ENCODE measurements around the gene CYP27A1. TPM values are rescaled to one million over a fixed set of nuclear protein-coding genes. Genes with fewer than 3 reads are reported as not detected.

The CYP27A1 gene
- total and polyA plus RNA-seq, 2 of the 4 experiments (the other 2 are of a cell fraction), result 5.2 to 5.3 TPM

- peak overlapping the region; percentile 70 to 91 for H4K8ac ChIP-seq (ENCODE audit: low read depth in 2 of 2, low read length in 2 of 2)
- dilution Hi-C loops (cut with HindIII; ENCODE audit: low sequenced_read_pairs, unreplicated experiment), result no loop called here
- ChIA-PET CTCF (no interaction called here), POLR2A (ENCODE audit: unreplicated experiment) (no interaction called here)
- peaks cover 3% of the 10 kb centered on the region; the same call in 1 of the 2 replicates for H3K4me1 ChIP-seq (ENCODE audit: control insufficient read depth, insufficient read depth, low read length)
- H3K14ac ChIP-seq (replicated peaks; ENCODE audit: low read depth, low read length), result peak overlapping the region; percentile 71; the same call in 1 of the 2 replicates
- no peaks in the 10 kb centered on the region for H3K27me3 ChIP-seq (ENCODE audit: control insufficient read depth, insufficient read depth, low read length)
- intact Hi-C loops (cut with micrococcal nuclease), result loop anchor here (5.0 kb wide), 1 partner anchor 56 kb away; no protein-coding TSS in a partner anchor
- H3K56ac ChIP-seq (ENCODE audit: extremely low read depth, insufficient read depth, low read length), result no peak overlapping the region
- peak overlapping the region; percentile 86 for H3K4me2 ChIP-seq (ENCODE audit: low read depth, low read length)
- peak overlapping the region; percentile 50 for H3K27ac ChIP-seq (ENCODE audit: insufficient read depth, low read length)
- H3K79me1 ChIP-seq (ENCODE audit: low read depth in 1 of 2, low read length in 2 of 2), result peaks cover 0 to 5% of the 10 kb centered on the region in 2 experiments; a peak in 2 of 4 replicates
- H3K9me3 ChIP-seq (ENCODE audit: control insufficient read depth, insufficient read depth, low read length), result peaks cover 6% of the 10 kb centered on the region
- H4K20me1 ChIP-seq (ENCODE audit: insufficient read depth, low read length), result no peaks in the 10 kb centered on the region
- in situ Hi-C loops (cut with MboI; ENCODE audit: low sequenced_read_pairs), result no loop called here
- H4K91ac ChIP-seq (ENCODE audit: insufficient read depth, low read depth, low read length), result 0 out of 2 replicates have a peak overlapping the region, but pooled peaks have one; percentile 45
- H3K4ac ChIP-seq (ENCODE audit: low read depth, low read length), result peak overlapping the region; percentile 68
- peak overlapping the region; percentile 70; the same call in 1 of the 2 replicates for H3K18ac ChIP-seq (ENCODE audit: low read depth, low read length)
- H2BK5ac ChIP-seq (ENCODE audit: low read depth, low read length, poor library complexity, severe bottlenecking), result no peak overlapping the region
- no peak for ATAC-seq (ENCODE audit: low read depth)
- H3K23ac ChIP-seq (ENCODE audit: low read depth, low read length), result peak overlapping the region; percentile 82
- peaks cover 3% of the 10 kb centered on the region; the same call in 1 of the 2 replicates for H3K9me1 ChIP-seq (ENCODE audit: insufficient read depth, low read length)
- H3K9ac ChIP-seq (ENCODE audit: low read depth, low read length), result peak overlapping the region; percentile 55
- DNase-seq, result no peak
- no peak overlapping the region for H2BK120ac ChIP-seq (ENCODE audit: low read depth, low read length)
- BruUV-seq (replicated peaks), result no TSS peak
- peak overlapping the region; percentile 42; the same call in 1 of the 2 replicates for H2BK20ac ChIP-seq (ENCODE audit: low read depth, low read length)
- H3K4me3 ChIP-seq (ENCODE audit: insufficient read depth, low read depth, low read length), result peak overlapping the region; percentile 44
- H2BK15ac ChIP-seq (ENCODE audit: low read depth, low read length), result no peak overlapping the region; the same call in 2 of the 3 replicates
- peak overlapping the region; percentile 97 for H2AFZ ChIP-seq (replicated peaks; ENCODE audit: low read length, poor library complexity)
- WGBS, 2 experiments (ENCODE audit: extremely low coverage in 2 of 2, insufficient read length in 1 of 2), result 0% methylated on average over 1 of the region's 15 CpGs; no CpG with 5 or more reads in 1 of the 2 experiments
- H2AK5ac ChIP-seq (ENCODE audit: low read depth, low read length), result no peak overlapping the region
- H3K36me3 ChIP-seq (ENCODE audit: control insufficient read depth, insufficient read depth, low read length), result 0 out of 2 replicates have a peak, but pooled peaks cover 2% of the 10 kb centered on the region
- no peak overlapping the region; the same call in 1 of the 2 replicates for H4K5ac ChIP-seq (ENCODE audit: low read depth, low read length)
- H2AK9ac ChIP-seq (replicated peaks; ENCODE audit: low read depth, low read length, poor library complexity), result no peak overlapping the region
- TF ChIP-seq NFE2L2 (IDR thresholded peaks at IDR 0.05; ENCODE audit: low read depth, low read length), result no peak
- no peak for TF ChIP-seq USF2 (IDR thresholded peaks at IDR 0.05; ENCODE audit: low read depth, low read length)
- TF ChIP-seq CEBPB (IDR thresholded peaks at IDR 0.05; ENCODE audit: low read depth, low read length), result no peak
- TF ChIP-seq MAZ (IDR thresholded peaks at IDR 0.05; ENCODE audit: borderline replicate concordance, low read depth, low read length), result no peak
- no peak for TF ChIP-seq MXI1 (IDR thresholded peaks at IDR 0.05; ENCODE audit: borderline replicate concordance, low read depth, low read length)
- no peak for TF ChIP-seq RCOR1 (IDR thresholded peaks at IDR 0.05; ENCODE audit: insufficient replicate concordance, low read length)
- TF ChIP-seq RAD21 (IDR thresholded peaks at IDR 0.05; ENCODE audit: low read length), result no peak
- no peak for TF ChIP-seq MAFK (IDR thresholded peaks at IDR 0.05; ENCODE audit: low read depth, low read length)
- TF ChIP-seq CTCF (conservative IDR thresholded peaks at IDR 0.05; ENCODE audit: low read depth, low read length), result no peak
- no peak for TF ChIP-seq FOS (IDR thresholded peaks at IDR 0.05; ENCODE audit: low read depth, low read length)
- no peak for TF ChIP-seq RFX5 (IDR thresholded peaks at IDR 0.05; ENCODE audit: low read depth, low read length)
- TF ChIP-seq POLR2A (IDR thresholded peaks at IDR 0.05; ENCODE audit: low read depth, low read length), result no peak
- TF ChIP-seq ELK1 (IDR thresholded peaks at IDR 0.05; ENCODE audit: borderline replicate concordance, low read depth, low read length), result no peak
- TF ChIP-seq CHD1 (IDR thresholded peaks at IDR 0.05; ENCODE audit: low read depth, low read length), result no peak
Observed at GRCh38 chr2:218780851-218781690, 876 bp upstream of the CYP27A1 start.

All from IMR-90 (cell line).